Loucy (cell line): Measurements from ENCODE around the gene NUDT4.

Experiments used
- CTCF ChIP-seq: fragments of 200-600 bp; sonication (generic); conservative IDR thresholded peaks from 2 replicates; pipeline ENCODE4 v1.5.1; 2014; ENCODE audit warnings: mild to moderate bottlenecking, antibody characterized with exemption, low read length
- EZH2phosphoT487 ChIP-seq: fragments of 200-600 bp; IDR thresholded peaks from 2 replicates; pipeline ENCODE4 v1.6.1; 2018; ENCODE audit warnings: antibody characterized with exemption, mild to moderate bottlenecking, moderate library complexity, borderline replicate concordance

- TF ChIP-seq CTCF (no peak), EZH2phosphoT487 (no peak)
Measured at GRCh38 chr12:93442411-93443340, 65.0 kb downstream of the NUDT4 start.
